ENCODE measurements around the gene EEF2K. TPM values are rescaled to one million over a fixed set of nuclear protein-coding genes. Genes with fewer than 3 reads are reported as not detected.
A peak's percentile ranks its signal among the peaks of the same experiment; 100 is the strongest.

The EEF2K gene
- total and polyA plus RNA-seq, 2 of the 13 experiments (the other 11 are each of a cell fraction or from before 2014, with no cell fraction given), result 22.0 to 23.8 TPM

DNA sequence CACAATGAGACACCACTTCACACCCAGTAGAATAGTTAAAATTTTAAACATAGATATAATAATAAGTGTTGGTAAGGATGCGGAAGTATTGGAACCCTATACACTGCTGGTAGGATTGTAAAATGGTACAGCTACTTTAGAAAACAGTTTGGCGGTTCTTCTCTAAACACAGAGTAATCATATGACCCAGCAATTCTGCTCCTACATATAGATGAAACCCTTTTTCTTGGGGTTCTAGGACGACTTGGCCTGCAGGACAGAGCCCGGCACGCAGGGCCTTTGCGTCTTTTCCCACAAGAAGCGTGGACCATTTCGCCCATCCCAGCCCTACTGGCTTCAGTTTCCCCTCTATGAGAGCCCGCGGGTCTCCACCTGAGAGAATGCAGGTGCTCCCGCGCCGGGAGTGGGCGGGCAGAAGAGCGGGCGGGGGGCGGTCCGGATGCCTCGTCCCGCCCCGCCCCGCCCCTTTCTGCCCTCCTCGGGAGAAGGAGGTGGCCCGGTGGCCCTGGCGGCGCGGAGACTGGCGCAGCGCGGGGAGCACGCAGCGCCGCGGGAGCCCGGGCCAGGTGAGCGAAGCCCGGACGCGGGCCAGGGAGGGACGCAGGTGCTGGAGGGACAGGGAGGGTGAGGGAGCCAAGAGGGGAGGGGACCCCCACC, 44.0 kb upstream of the EEF2K start, which contains the start of gene SDR42E2:
TSS of gene SDR42E2 (plus strand) at position 508 of the 657 bp plus-strand sequence. CDS start 3,077 bp downstream, outside the sequence.
- peak within 1 kb of the TSS; percentile 40; the same call in 1 of the 2 replicates for H3K4me2 ChIP-seq (ENCODE audit: low read depth, low read length)
- ATAC-seq, result peak; percentile 12; the same call in 2 of the 3 replicates
- H4K20me1 ChIP-seq (ENCODE audit: insufficient read depth, low read length), result no peaks in the 10 kb centered on the region
- H3K79me2 ChIP-seq (ENCODE audit: insufficient read depth, low read length), result no peaks in the 10 kb centered on the region
- FAIRE-seq, result no peak
- peaks cover 31% of the 10 kb centered on the region for H3K4me1 ChIP-seq (ENCODE audit: insufficient read depth, low read length)
- H3K27ac ChIP-seq (ENCODE audit: extremely low read length, insufficient read depth, low read length), result no peak within 1 kb of the TSS
- BruUV-seq (replicated peaks), result no TSS peak
- POLR2A ChIA-PET, result no interaction called here
- no peaks in the 10 kb centered on the region for H3K36me3 ChIP-seq (replicated peaks in 1 of 2; ENCODE audit: control insufficient read depth in 1 of 2, insufficient read depth in 2 of 2, low read length in 2 of 2)
- DNase-seq (ENCODE audit: low spot score), result no peak
- H3K4me3 ChIP-seq (replicated peaks in 1 of 3; ENCODE audit: insufficient read depth in 1 of 3, low read depth in 2 of 3, low read length in 3 of 3), result peak within 1 kb of the TSS in 1 of 3 experiments; percentile 37; a peak in 1 of 6 replicates
- no peak within 1 kb of the TSS for H2AFZ ChIP-seq (ENCODE audit: low read length)
- 12% methylated on average over 37 of the region's 40 CpGs for WGBS (ENCODE audit: low lambda C conversion rate)
- H3K9me3 ChIP-seq (ENCODE audit: low read length), result peaks cover 5% of the 10 kb centered on the region
- TF ChIP-seq, protein P1, sequence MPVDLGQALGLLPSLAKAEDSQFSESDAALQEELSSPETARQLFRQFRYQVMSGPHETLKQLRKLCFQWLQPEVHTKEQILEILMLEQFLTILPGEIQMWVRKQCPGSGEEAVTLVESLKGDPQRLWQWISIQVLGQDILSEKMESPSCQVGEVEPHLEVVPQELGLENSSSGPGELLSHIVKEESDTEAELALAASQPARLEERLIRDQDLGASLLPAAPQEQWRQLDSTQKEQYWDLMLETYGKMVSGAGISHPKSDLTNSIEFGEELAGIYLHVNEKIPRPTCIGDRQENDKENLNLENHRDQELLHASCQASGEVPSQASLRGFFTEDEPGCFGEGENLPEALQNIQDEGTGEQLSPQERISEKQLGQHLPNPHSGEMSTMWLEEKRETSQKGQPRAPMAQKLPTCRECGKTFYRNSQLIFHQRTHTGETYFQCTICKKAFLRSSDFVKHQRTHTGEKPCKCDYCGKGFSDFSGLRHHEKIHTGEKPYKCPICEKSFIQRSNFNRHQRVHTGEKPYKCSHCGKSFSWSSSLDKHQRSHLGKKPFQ (CRISPR knock-in tag; IDR thresholded peaks at IDR 0.05; ENCODE audit: insufficient replicate concordance), result no peak
- TF ChIP-seq, protein P2, sequence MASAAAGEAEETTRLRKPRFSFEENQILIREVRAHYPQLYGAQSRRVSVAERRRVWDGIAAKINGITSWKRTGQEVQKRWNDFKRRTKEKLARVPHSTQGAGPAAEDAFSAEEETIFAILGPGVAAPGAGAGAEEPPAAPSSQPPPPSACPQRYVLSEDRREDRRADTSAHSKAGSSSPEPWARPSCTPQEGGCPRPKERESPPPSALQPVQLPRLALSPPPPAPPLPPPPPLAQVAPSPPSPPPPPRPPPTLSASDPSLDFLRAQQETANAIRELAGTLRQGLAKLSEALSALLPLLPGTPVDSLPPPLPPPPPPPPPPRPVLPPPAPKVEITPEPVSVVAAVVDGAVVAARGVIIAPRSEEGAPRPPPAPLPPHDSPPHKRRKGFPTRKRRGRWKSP (CRISPR knock-in tag; IDR thresholded peaks at IDR 0.05), result 0 out of 2 replicates have a peak, but pooled peaks have one; percentile 55
- TF ChIP-seq, protein P3, sequence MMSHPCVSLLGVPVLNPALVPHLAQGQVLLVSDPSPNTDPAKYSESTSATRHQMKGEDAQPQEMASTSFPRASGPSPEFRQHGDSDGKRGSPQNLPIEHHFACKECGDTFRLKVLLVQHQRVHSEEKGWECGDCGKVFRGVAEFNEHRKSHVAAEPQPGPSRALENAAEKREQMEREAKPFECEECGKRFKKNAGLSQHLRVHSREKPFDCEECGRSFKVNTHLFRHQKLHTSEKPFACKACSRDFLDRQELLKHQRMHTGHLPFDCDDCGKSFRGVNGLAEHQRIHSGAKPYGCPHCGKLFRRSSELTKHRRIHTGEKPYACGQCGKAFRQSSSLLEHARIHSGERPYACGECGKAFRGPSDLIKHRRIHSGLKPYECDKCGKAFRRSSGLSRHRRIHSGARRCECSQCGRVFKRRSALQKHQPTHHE (CRISPR knock-in tag; IDR thresholded peaks at IDR 0.05; ENCODE audit: borderline replicate concordance), result no peak
- TF ChIP-seq ZNF263 (CRISPR knock-in tag; IDR thresholded peaks at IDR 0.05) (0 out of 2 replicates have a peak, but pooled peaks have one; percentile 33), KLF12 (CRISPR knock-in tag; IDR thresholded peaks at IDR 0.05; ENCODE audit: borderline replicate concordance) (no peak), ZNF766 (CRISPR knock-in tag; IDR thresholded peaks at IDR 0.05; ENCODE audit: borderline replicate concordance) (no peak), CENPX (CRISPR knock-in tag; IDR thresholded peaks at IDR 0.05) (no peak), HNRNPLL (IDR thresholded peaks at IDR 0.05; ENCODE audit: low read depth, low read length, poor library complexity, severe bottlenecking) (peak; percentile 34)
- TF ChIP-seq, protein P4, sequence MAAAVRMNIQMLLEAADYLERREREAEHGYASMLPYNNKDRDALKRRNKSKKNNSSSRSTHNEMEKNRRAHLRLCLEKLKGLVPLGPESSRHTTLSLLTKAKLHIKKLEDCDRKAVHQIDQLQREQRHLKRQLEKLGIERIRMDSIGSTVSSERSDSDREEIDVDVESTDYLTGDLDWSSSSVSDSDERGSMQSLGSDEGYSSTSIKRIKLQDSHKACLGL (CRISPR knock-in tag; IDR thresholded peaks at IDR 0.05), result no peak
- TF ChIP-seq, protein P5, sequence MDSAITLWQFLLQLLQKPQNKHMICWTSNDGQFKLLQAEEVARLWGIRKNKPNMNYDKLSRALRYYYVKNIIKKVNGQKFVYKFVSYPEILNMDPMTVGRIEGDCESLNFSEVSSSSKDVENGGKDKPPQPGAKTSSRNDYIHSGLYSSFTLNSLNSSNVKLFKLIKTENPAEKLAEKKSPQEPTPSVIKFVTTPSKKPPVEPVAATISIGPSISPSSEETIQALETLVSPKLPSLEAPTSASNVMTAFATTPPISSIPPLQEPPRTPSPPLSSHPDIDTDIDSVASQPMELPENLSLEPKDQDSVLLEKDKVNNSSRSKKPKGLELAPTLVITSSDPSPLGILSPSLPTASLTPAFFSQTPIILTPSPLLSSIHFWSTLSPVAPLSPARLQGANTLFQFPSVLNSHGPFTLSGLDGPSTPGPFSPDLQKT (CRISPR knock-in tag; IDR thresholded peaks at IDR 0.05; ENCODE audit: borderline replicate concordance), result 0 out of 2 replicates have a peak, but pooled peaks have one; percentile 58
- TF ChIP-seq, protein P6, sequence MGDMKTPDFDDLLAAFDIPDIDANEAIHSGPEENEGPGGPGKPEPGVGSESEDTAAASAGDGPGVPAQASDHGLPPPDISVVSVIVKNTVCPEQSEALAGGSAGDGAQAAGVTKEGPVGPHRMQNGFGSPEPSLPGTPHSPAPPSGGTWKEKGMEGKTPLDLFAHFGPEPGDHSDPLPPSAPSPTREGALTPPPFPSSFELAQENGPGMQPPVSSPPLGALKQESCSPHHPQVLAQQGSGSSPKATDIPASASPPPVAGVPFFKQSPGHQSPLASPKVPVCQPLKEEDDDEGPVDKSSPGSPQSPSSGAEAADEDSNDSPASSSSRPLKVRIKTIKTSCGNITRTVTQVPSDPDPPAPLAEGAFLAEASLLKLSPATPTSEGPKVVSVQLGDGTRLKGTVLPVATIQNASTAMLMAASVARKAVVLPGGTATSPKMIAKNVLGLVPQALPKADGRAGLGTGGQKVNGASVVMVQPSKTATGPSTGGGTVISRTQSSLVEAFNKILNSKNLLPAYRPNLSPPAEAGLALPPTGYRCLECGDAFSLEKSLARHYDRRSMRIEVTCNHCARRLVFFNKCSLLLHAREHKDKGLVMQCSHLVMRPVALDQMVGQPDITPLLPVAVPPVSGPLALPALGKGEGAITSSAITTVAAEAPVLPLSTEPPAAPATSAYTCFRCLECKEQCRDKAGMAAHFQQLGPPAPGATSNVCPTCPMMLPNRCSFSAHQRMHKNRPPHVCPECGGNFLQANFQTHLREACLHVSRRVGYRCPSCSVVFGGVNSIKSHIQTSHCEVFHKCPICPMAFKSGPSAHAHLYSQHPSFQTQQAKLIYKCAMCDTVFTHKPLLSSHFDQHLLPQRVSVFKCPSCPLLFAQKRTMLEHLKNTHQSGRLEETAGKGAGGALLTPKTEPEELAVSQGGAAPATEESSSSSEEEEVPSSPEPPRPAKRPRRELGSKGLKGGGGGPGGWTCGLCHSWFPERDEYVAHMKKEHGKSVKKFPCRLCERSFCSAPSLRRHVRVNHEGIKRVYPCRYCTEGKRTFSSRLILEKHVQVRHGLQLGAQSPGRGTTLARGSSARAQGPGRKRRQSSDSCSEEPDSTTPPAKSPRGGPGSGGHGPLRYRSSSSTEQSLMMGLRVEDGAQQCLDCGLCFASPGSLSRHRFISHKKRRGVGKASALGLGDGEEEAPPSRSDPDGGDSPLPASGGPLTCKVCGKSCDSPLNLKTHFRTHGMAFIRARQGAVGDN (CRISPR knock-in tag; IDR thresholded peaks at IDR 0.05), result peak; percentile 35; the same call in 1 of the 2 replicates
- in situ Hi-C loops (cut with HindIII; ENCODE audit: extremely low pct_ligation_motif_present, low pct_unique_long_range_greater_than_20kb) (no loop called here), intact Hi-C loops (cut with micrococcal nuclease; ENCODE audit: unreplicated experiment) (no loop called here)
- no peak within 1 kb of the TSS for H3K9ac ChIP-seq (ENCODE audit: insufficient read depth, low read depth, low read length)
- CTCF ChIA-PET (ENCODE audit: low intra/inter-chr PET ratio, low total read pairs), result no interaction called here
- H3K27me3 ChIP-seq (ENCODE audit: control insufficient read depth in 1 of 2, insufficient read depth in 2 of 2, low read length in 2 of 2), result peaks cover 6 to 24% of the 10 kb centered on the region in 2 experiments; a peak in 4 of 5 replicates

Data from HepG2 (cell line).